Suprapubic skin (tissue), 3 donors: Measurements from ENCODE around the gene ROR2.

Experiments used
- CTCF ChIP-seq, 2 donors: fragments of 200-600 bp in 1 of 2; fragments of 450-650 bp in 1 of 2; sonication (generic) in 1 of 2; IDR thresholded peaks; one replicate each; pipeline ENCODE4 v1.5.1; 2016 to 2019; ENCODE audit warnings: antibody characterized with exemption in 2 of 2, mild to moderate bottlenecking in 1 of 2, moderate library complexity in 1 of 2
- EP300 ChIP-seq: sonication (generic); formaldehyde crosslinking; IDR thresholded peaks from one replicate; pipeline ENCODE4 v1.6.1; 2017; ENCODE audit warnings: antibody characterized with exemption
- POLR2A ChIP-seq, 2 donors: fragments of 450-650 bp; IDR thresholded peaks; one replicate each; pipeline ENCODE4 v1.6.1; 2017; ENCODE audit warnings: antibody characterized with exemption in 2 of 2, mild to moderate bottlenecking in 2 of 2, moderate library complexity in 2 of 2

GRCh38 chr9:91516777-91517176 lies 433.3 kb downstream of the ROR2 start:
- no peak for TF ChIP-seq POLR2A (IDR thresholded peaks at IDR 0.05)
- TF ChIP-seq CTCF (IDR thresholded peaks at IDR 0.05): no peak
- no peak for TF ChIP-seq EP300
